ENCODE data around the gene MACROH2A1. TPM values are rescaled to one million over a fixed set of nuclear protein-coding genes. Genes with fewer than 3 reads are reported as not detected.

MACROH2A1 gene
- total and polyA plus RNA-seq, 5 donors from 2014 or later: 126 to 161 (median 140) TPM

GRCh38 chr5:135398160-135398854 lies 724 bp downstream of the MACROH2A1 start:
- Histone ChIP-seq H3K9me3 (ENCODE audit: control insufficient read depth in 2 of 2, low read length in 2 of 2) (no peaks in the 10 kb centered on the region), H3K36me3 (ENCODE audit: control insufficient read depth, insufficient read depth, low read length) (peaks cover 2% of the 10 kb centered on the region), H3K4me3 (ENCODE audit: low read depth, low read length) (peak overlapping the region; percentile 70), H3K27me3 (ENCODE audit: control insufficient read depth, insufficient read depth, low read length) (no peaks in the 10 kb centered on the region), H3K27ac (ENCODE audit: insufficient read depth, low read length, poor library complexity, severe bottlenecking) (peak overlapping the region; percentile 42), H3K4me1 (ENCODE audit: control insufficient read depth, insufficient read depth, low read length, poor library complexity, severe bottlenecking) (peaks cover 27% of the 10 kb centered on the region)
- peak; percentile 13 to 83 (median 42) for DNase-seq
- ATAC-seq (ENCODE audit: low read depth in 2 of 2): peak; percentile 51 to 52
- H3K4me3 Mint-ChIP-seq: peak overlapping the region; percentile 92 to 96 (median 94)
- peaks cover 28 to 63% (median 44%) of the 10 kb centered on the region in 4 donors for H3K4me1 Mint-ChIP-seq
- peaks cover 6% of the 10 kb centered on the region for H3K27me3 Mint-ChIP-seq
- H3K27ac Mint-ChIP-seq: peak overlapping the region; percentile 57 to 94 (median 88)
- peaks cover 8% of the 10 kb centered on the region for H3K36me3 Mint-ChIP-seq
- peaks cover 0 to 3% (median 0%) of the 10 kb centered on the region in 7 donors for H3K9me3 Mint-ChIP-seq

- Histone ChIP-seq H3K27me3 (ENCODE audit: control insufficient read depth, insufficient read depth, low read length) (no peaks in the 10 kb centered on the region), H3K4me3 (ENCODE audit: low read depth, low read length) (no peak overlapping the region), H3K27ac (ENCODE audit: insufficient read depth, low read length, poor library complexity, severe bottlenecking) (no peak overlapping the region), H3K9me3 (ENCODE audit: control insufficient read depth in 2 of 2, low read length in 2 of 2) (no peaks in the 10 kb centered on the region), H3K4me1 (ENCODE audit: control insufficient read depth, insufficient read depth, low read length, poor library complexity, severe bottlenecking) (peaks cover 27% of the 10 kb centered on the region), H3K36me3 (ENCODE audit: control insufficient read depth, insufficient read depth, low read length) (peaks cover 12% of the 10 kb centered on the region)
- ATAC-seq (ENCODE audit: low read depth in 2 of 2) (no peak), DNase-seq (no peak)
- H3K27ac Mint-ChIP-seq: peak overlapping the region in 2 of 3 donors; percentile 63 to 76
- H3K27me3 Mint-ChIP-seq: peaks cover 6% of the 10 kb centered on the region
- peaks cover 17% of the 10 kb centered on the region for H3K36me3 Mint-ChIP-seq
- peaks cover 0 to 3% (median 0%) of the 10 kb centered on the region in 7 donors for H3K9me3 Mint-ChIP-seq
- H3K4me3 Mint-ChIP-seq: peak overlapping the region; percentile 92 to 96 (median 94)
- H3K4me1 Mint-ChIP-seq: peaks cover 38 to 75% (median 56%) of the 10 kb centered on the region in 4 donors
These were observed 1.9 kb downstream of the MACROH2A1 start for GRCh38 chr5:135397084-135397483.

- Histone ChIP-seq H3K4me3 (ENCODE audit: low read depth, low read length) (no peak overlapping the region), H3K9me3 (ENCODE audit: control insufficient read depth in 2 of 2, low read length in 2 of 2) (no peaks in the 10 kb centered on the region), H3K4me1 (ENCODE audit: control insufficient read depth, insufficient read depth, low read length, poor library complexity, severe bottlenecking) (peaks cover 27% of the 10 kb centered on the region), H3K27me3 (ENCODE audit: control insufficient read depth, insufficient read depth, low read length) (no peaks in the 10 kb centered on the region), H3K36me3 (ENCODE audit: control insufficient read depth, insufficient read depth, low read length) (peaks cover 16% of the 10 kb centered on the region), H3K27ac (ENCODE audit: insufficient read depth, low read length, poor library complexity, severe bottlenecking) (no peak overlapping the region)
- no peak for ATAC-seq (ENCODE audit: low read depth in 2 of 2)
- peaks cover 6% of the 10 kb centered on the region for H3K27me3 Mint-ChIP-seq
- H3K4me3 Mint-ChIP-seq: peak overlapping the region in 3 of 4 donors; percentile 13 to 95 (median 93)
- peaks cover 38 to 80% (median 61%) of the 10 kb centered on the region in 4 donors for H3K4me1 Mint-ChIP-seq
- H3K9me3 Mint-ChIP-seq: peaks cover 0 to 3% (median 0%) of the 10 kb centered on the region in 7 donors
- DNase-seq: no peak
- peak overlapping the region in 1 of 3 donors; percentile 63 for H3K27ac Mint-ChIP-seq
- H3K36me3 Mint-ChIP-seq: peaks cover 22% of the 10 kb centered on the region
These were observed 2.5 kb downstream of the MACROH2A1 start for GRCh38 chr5:135396459-135397055.

GRCh38 chr5:135395866-135396265 lies 3.2 kb downstream of the MACROH2A1 start:
- Mint-ChIP-seq H3K27me3 (peaks cover 6% of the 10 kb centered on the region), H3K36me3 (peaks cover 25% of the 10 kb centered on the region), H3K9me3 (peaks cover 0 to 3% (median 0%) of the 10 kb centered on the region in 7 donors), H3K27ac (peak overlapping the region in 1 of 3 donors; percentile 53), H3K4me1 (peaks cover 38 to 82% (median 63%) of the 10 kb centered on the region in 4 donors), H3K4me3 (peak overlapping the region in 2 of 4 donors; percentile 0 to 2)
- H3K36me3 ChIP-seq (ENCODE audit: control insufficient read depth, insufficient read depth, low read length): peaks cover 19% of the 10 kb centered on the region
- H3K4me3 ChIP-seq (ENCODE audit: low read depth, low read length): no peak overlapping the region
- H3K9me3 ChIP-seq (ENCODE audit: control insufficient read depth in 2 of 2, low read length in 2 of 2): no peaks in the 10 kb centered on the region
- ATAC-seq (ENCODE audit: low read depth in 2 of 2) (no peak), DNase-seq (no peak)
- H3K4me1 ChIP-seq (ENCODE audit: control insufficient read depth, insufficient read depth, low read length, poor library complexity, severe bottlenecking): peaks cover 27% of the 10 kb centered on the region
- no peak overlapping the region for H3K27ac ChIP-seq (ENCODE audit: insufficient read depth, low read length, poor library complexity, severe bottlenecking)
- no peaks in the 10 kb centered on the region for H3K27me3 ChIP-seq (ENCODE audit: control insufficient read depth, insufficient read depth, low read length)

- Histone ChIP-seq H3K9me3 (ENCODE audit: control insufficient read depth in 2 of 2, low read length in 2 of 2) (no peaks in the 10 kb centered on the region), H3K4me3 (ENCODE audit: low read depth, low read length) (no peak overlapping the region), H3K36me3 (ENCODE audit: control insufficient read depth, insufficient read depth, low read length) (peaks cover 19% of the 10 kb centered on the region), H3K27ac (ENCODE audit: insufficient read depth, low read length, poor library complexity, severe bottlenecking) (no peak overlapping the region), H3K27me3 (ENCODE audit: control insufficient read depth, insufficient read depth, low read length) (no peaks in the 10 kb centered on the region), H3K4me1 (ENCODE audit: control insufficient read depth, insufficient read depth, low read length, poor library complexity, severe bottlenecking) (peaks cover 27% of the 10 kb centered on the region)
- H3K4me1 Mint-ChIP-seq: peaks cover 38 to 84% (median 62%) of the 10 kb centered on the region in 4 donors
- peak overlapping the region in 2 of 4 donors; percentile 0 to 2 for H3K4me3 Mint-ChIP-seq
- peaks cover 0 to 3% (median 0%) of the 10 kb centered on the region in 7 donors for H3K9me3 Mint-ChIP-seq
- peaks cover 25% of the 10 kb centered on the region for H3K36me3 Mint-ChIP-seq
- peaks cover 3% of the 10 kb centered on the region for H3K27me3 Mint-ChIP-seq
- H3K27ac Mint-ChIP-seq: peak overlapping the region in 2 of 3 donors; percentile 6 to 53
- ATAC-seq (ENCODE audit: low read depth in 2 of 2) (no peak), DNase-seq (no peak)
These were observed 3.6 kb downstream of the MACROH2A1 start for GRCh38 chr5:135395451-135395850.

- H3K27me3 Mint-ChIP-seq: no peaks in the 10 kb centered on the region
- no peak for DNase-seq
- Histone ChIP-seq H3K27ac (ENCODE audit: insufficient read depth, low read length, poor library complexity, severe bottlenecking) (no peak overlapping the region), H3K4me3 (ENCODE audit: low read depth, low read length) (no peak overlapping the region), H3K4me1 (ENCODE audit: control insufficient read depth, insufficient read depth, low read length, poor library complexity, severe bottlenecking) (peaks cover 20% of the 10 kb centered on the region), H3K36me3 (ENCODE audit: control insufficient read depth, insufficient read depth, low read length) (peaks cover 25% of the 10 kb centered on the region), H3K9me3 (ENCODE audit: control insufficient read depth in 2 of 2, low read length in 2 of 2) (no peaks in the 10 kb centered on the region), H3K27me3 (ENCODE audit: control insufficient read depth, insufficient read depth, low read length) (no peaks in the 10 kb centered on the region)
- no peaks in the 10 kb centered on the region for H3K9me3 Mint-ChIP-seq
- H3K27ac Mint-ChIP-seq: peak overlapping the region in 2 of 3 donors; percentile 51 to 80
- H3K36me3 Mint-ChIP-seq: peaks cover 28% of the 10 kb centered on the region
- H3K4me1 Mint-ChIP-seq: peaks cover 38 to 85% (median 65%) of the 10 kb centered on the region in 4 donors
- peak overlapping the region in 1 of 4 donors; percentile 2 for H3K4me3 Mint-ChIP-seq
- ATAC-seq (ENCODE audit: low read depth in 2 of 2): no peak
These were observed 4.9 kb downstream of the MACROH2A1 start for GRCh38 chr5:135394095-135394494.

GRCh38 chr5:135393691-135394090 lies 5.3 kb downstream of the MACROH2A1 start:
- H3K9me3 Mint-ChIP-seq: no peaks in the 10 kb centered on the region
- Histone ChIP-seq H3K27ac (ENCODE audit: insufficient read depth, low read length, poor library complexity, severe bottlenecking) (no peak overlapping the region), H3K4me3 (ENCODE audit: low read depth, low read length) (no peak overlapping the region), H3K36me3 (ENCODE audit: control insufficient read depth, insufficient read depth, low read length) (peaks cover 29% of the 10 kb centered on the region), H3K27me3 (ENCODE audit: control insufficient read depth, insufficient read depth, low read length) (no peaks in the 10 kb centered on the region), H3K9me3 (ENCODE audit: control insufficient read depth in 2 of 2, low read length in 2 of 2) (no peaks in the 10 kb centered on the region), H3K4me1 (ENCODE audit: control insufficient read depth, insufficient read depth, low read length, poor library complexity, severe bottlenecking) (peaks cover 20% of the 10 kb centered on the region)
- peaks cover 38 to 86% (median 65%) of the 10 kb centered on the region in 4 donors for H3K4me1 Mint-ChIP-seq
- H3K4me3 Mint-ChIP-seq: peak overlapping the region in 1 of 4 donors; percentile 19
- no peak for DNase-seq
- no peak for ATAC-seq (ENCODE audit: low read depth in 2 of 2)
- H3K27me3 Mint-ChIP-seq: no peaks in the 10 kb centered on the region
- H3K36me3 Mint-ChIP-seq: peaks cover 30% of the 10 kb centered on the region
- H3K27ac Mint-ChIP-seq: no peak overlapping the region
